ENCODE results near the gene SLC6A11. TPM values are rescaled to one million over a fixed set of nuclear protein-coding genes. Genes with fewer than 3 reads are reported as not detected.

The SLC6A11 gene
- polyA plus RNA-seq, 2 of the 4 experiments (the other 2 are of a cell fraction): 0.03 TPM

GRCh38 chr3:10933805-10934481, 117.9 kb downstream of the SLC6A11 start:
- no peak overlapping the region for H3K4me3 ChIP-seq
- TF ChIP-seq MAX (IDR thresholded peaks at IDR 0.05) (no peak), CEBPB (IDR thresholded peaks at IDR 0.05) (no peak)
- H3K27ac ChIP-seq: peak overlapping the region in 1 of 2 experiments; percentile 43; a peak in 2 of 6 replicates
- WGBS (ENCODE audit: missing lambda C conversion rate): 48% methylated on average over 13 of the region's 19 CpGs
- ATAC-seq: peak; percentile 31 to 72; a peak in 3 of 6 replicates
- no peak for FAIRE-seq
- POLR2A ChIA-PET: no interaction called here
- peak overlapping the region; percentile 31; the same call in 2 of the 3 replicates for H3K4me2 ChIP-seq
- CTCF ChIA-PET: interaction anchor here (0.9 kb wide), 1 partner anchor 16 kb away, joined by 3 read pairs; no protein-coding TSS in a partner anchor
- H3K9me3 ChIP-seq: no peaks in the 10 kb centered on the region
- peak; percentile 33 to 49 for DNase-seq (ENCODE audit: low read depth in 1 of 2, low spot score in 1 of 2)
- H3K4me1 ChIP-seq: peaks cover 7% of the 10 kb centered on the region; the same call in 2 of the 3 replicates

DNA sequence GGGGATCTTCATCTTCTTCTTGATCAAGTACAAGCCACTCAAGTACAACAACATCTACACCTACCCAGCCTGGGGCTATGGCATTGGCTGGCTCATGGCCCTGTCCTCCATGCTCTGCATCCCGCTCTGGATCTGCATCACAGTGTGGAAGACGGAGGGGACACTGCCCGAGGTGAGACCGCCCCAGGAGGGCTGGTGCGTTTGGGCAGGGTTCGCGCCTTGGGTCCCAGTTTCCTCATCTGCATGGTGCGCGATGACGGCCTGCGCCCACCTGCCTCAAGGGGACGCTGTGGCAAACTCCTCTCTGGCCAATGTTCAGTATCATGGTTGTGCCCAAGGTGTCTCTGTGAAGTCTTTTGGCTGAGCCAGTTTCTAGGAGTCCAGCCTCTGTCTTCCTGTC, 119.0 kb downstream of the SLC6A11 start:
- POLR2A ChIA-PET: no interaction called here
- CTCF ChIA-PET: interaction anchor here (0.9 kb wide), 1 partner anchor 15 kb away, joined by 3 read pairs; no protein-coding TSS in a partner anchor
- ATAC-seq (no peak), DNase-seq (ENCODE audit: low read depth in 1 of 2, low spot score in 1 of 2) (no peak), FAIRE-seq (no peak)
- TF ChIP-seq TFCP2L1 (CRISPR knock-in tag; IDR thresholded peaks at IDR 0.05): no peak
- TF ChIP-seq SMC3 (IDR thresholded peaks at IDR 0.05): no peak
- no peak overlapping the region for H3K4me3 ChIP-seq
- peaks cover 7% of the 10 kb centered on the region; the same call in 2 of the 3 replicates for H3K4me1 ChIP-seq
- WGBS (ENCODE audit: missing lambda C conversion rate): 86% methylated on average over 12 of the region's 12 CpGs
- H3K9me3 ChIP-seq: no peaks in the 10 kb centered on the region
- H3K4me2 ChIP-seq: no peak overlapping the region
- H3K27ac ChIP-seq: no peak overlapping the region

DNA sequence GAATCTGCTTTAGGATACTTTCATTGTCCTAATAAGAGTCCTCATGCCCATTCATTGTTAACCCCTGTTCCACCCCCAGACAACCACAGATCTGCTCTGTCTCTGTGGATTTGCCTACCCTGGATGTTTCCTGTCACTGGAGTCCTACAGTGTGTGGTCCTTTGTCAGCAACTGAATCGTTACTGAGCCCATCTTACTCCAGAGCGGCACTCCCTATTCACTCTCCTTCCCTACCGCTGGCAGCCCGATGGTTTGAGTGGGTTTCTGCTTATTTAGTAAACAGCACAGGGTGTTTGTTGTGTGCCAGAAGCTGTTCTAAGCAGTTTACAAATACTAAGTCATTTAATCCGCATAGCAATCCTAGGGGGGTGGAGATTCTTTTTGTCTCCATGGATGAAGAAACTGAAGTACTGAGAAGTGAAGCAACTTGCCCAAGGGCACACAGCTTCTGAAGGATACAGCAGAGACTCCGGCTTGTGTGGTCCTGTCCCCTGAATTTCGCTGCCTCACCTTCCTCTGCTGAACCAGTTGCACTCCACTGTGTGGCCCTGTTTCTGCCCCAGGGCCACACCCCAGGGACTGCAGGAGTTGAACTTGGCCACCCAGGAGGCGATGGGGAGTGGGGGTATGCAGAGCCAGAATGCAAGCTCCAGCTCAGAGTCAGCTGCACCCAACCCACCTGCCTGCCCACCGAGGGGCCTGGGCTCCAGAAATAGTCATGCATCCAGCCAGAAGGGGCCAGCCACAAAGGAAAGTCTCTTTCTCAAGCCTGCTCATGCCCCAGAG, 120.0 kb downstream of the SLC6A11 start:
- no peak overlapping the region for H3K4me2 ChIP-seq
- H3K9me3 ChIP-seq: no peaks in the 10 kb centered on the region
- DNase-seq (ENCODE audit: low read depth in 1 of 2, low spot score in 1 of 2): no peak
- 46% methylated on average over 9 of the region's 9 CpGs for WGBS (ENCODE audit: missing lambda C conversion rate)
- peaks cover 7% of the 10 kb centered on the region; the same call in 2 of the 3 replicates for H3K4me1 ChIP-seq
- CTCF ChIA-PET: interaction anchor here (1.2 to 2.0 kb wide), 3 partner anchors 10 to 124 kb away, joined by 3 to 12 read pairs (median 6); no protein-coding TSS in a partner anchor
- no peak for FAIRE-seq
- POLR2A ChIA-PET: no interaction called here
- H3K4me3 ChIP-seq: no peak overlapping the region
- no peak overlapping the region for H3K27ac ChIP-seq
- ATAC-seq: no peak
- no peak for TF ChIP-seq ZFP36 (IDR thresholded peaks at IDR 0.05; ENCODE audit: borderline replicate concordance, partially characterized antibody)
- TF ChIP-seq EHMT2 (IDR thresholded peaks at IDR 0.05; ENCODE audit: low read depth): no peak
- TF ChIP-seq EP300 (IDR thresholded peaks at IDR 0.05): no peak
- TF ChIP-seq POLR2AphosphoS2 (conservative IDR thresholded peaks at IDR 0.05; ENCODE audit: low read length): no peak
- TF ChIP-seq SREBF2 (IDR thresholded peaks at IDR 0.05): no peak
- no peak for TF ChIP-seq REST (IDR thresholded peaks at IDR 0.05)
- no peak for TF ChIP-seq MAZ (IDR thresholded peaks at IDR 0.05; ENCODE audit: borderline replicate concordance, low read depth, low read length)
- TF ChIP-seq JUNB (IDR thresholded peaks at IDR 0.05): no peak
- TF ChIP-seq HOXB5 (CRISPR knock-in tag; IDR thresholded peaks at IDR 0.05): no peak
- TF ChIP-seq HEYL (CRISPR knock-in tag; IDR thresholded peaks at IDR 0.05): no peak
- TF ChIP-seq POLR2A (IDR thresholded peaks at IDR 0.05; ENCODE audit: low read length): no peak
- TF ChIP-seq RARB (CRISPR knock-in tag; IDR thresholded peaks at IDR 0.05): no peak
- TF ChIP-seq RAD21 (conservative IDR thresholded peaks at IDR 0.05 in 1 of 2, IDR thresholded peaks at IDR 0.05 in 1 of 2): no peak
- TF ChIP-seq HOXB13 (CRISPR knock-in tag; IDR thresholded peaks at IDR 0.05; ENCODE audit: low read depth): no peak
- no peak for TF ChIP-seq GATA3 (IDR thresholded peaks at IDR 0.05; ENCODE audit: borderline replicate concordance)
- no peak for TF ChIP-seq HES2 (IDR thresholded peaks at IDR 0.05)
- no peak for TF ChIP-seq FOSL2 (IDR thresholded peaks at IDR 0.05)
- TF ChIP-seq FOSL2 (CRISPR knock-in tag; IDR thresholded peaks at IDR 0.05): no peak
